Right atrium auricular region (tissue), 2 donors: ENCODE data around the gene TMEM200A. TPM values are rescaled to one million over a fixed set of nuclear protein-coding genes. Genes with fewer than 3 reads are reported as not detected.

Experiments
- DNase-seq: peaks from one replicate; pipeline ENCODE4 v3.0.0-alpha.2; 2019; ENCODE audit warnings: low spot score
- H3K27ac ChIP-seq, 2 donors: fragments of 200-600 bp; sonication (generic); 1 replicate in 1 of 2; 2 replicates in 1 of 2; pipeline ENCODE4 v1.5.1; 2016 to 2019
- H3K27me3 ChIP-seq, 2 donors: fragments of 200-600 bp; sonication (generic); one replicate each; pipeline versions ENCODE4 v1.5.1 to v1.6.0; 2017 to 2019
- H3K36me3 ChIP-seq: fragments of 200-600 bp; sonication (generic); one replicate; pipeline ENCODE4 v1.5.1; 2016
- H3K4me1 ChIP-seq, 2 donors: fragments of 200-600 bp; sonication (generic); one replicate each; pipeline versions ENCODE4 v1.5.1 to v1.6.0; 2017 to 2019
- H3K4me3 ChIP-seq, 2 donors: fragments of 200-600 bp; sonication (generic); 1 replicate in 1 of 2; 2 replicates in 1 of 2; pipeline ENCODE4 v1.5.1; 2017 to 2019; ENCODE audit warnings: mild to moderate bottlenecking in 1 of 2, moderate library complexity in 1 of 2
- H3K9me3 ChIP-seq, 2 donors: fragments of 200-600 bp; sonication (generic); one replicate each; pipeline ENCODE4 v1.5.1; 2019
- total RNA-seq, 2 donors: library from RNA; depleted of rRNA; stranded (reverse); fragments of >200 nt; gene quantifications; one replicate each; pipeline ENCODE4 v1.1.0, GENCODE V29; 2016
- TF ChIP-seq, protein P1 (sequence below), 2 donors: fragments of 200-600 bp; sonication (generic); IDR thresholded peaks; one replicate each; pipeline ENCODE4 v1.5.1; 2019; ENCODE audit warnings: antibody characterized with exemption in 2 of 2

Gene TMEM200A
- total RNA-seq, 2 donors from 2014 or later: 0.63 TPM; not detected in 1

DNA sequence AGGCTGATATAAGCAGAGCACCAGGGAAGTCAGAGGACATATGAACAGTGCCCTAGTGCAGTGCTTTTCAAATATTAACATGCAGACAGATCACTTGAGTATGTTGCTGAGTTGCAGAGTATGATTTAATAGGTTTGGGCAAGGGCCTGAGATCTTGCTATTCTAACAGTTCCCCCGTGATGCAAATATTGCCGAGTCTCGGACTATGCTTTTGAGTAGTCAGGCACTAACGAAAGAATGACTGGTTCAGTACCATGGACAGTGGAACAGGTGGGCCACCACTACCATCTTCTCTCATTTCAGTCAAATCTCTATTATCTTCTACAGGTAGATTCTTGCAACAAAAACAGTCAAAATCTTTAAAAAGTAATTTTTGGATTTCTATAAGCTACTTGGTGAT, 3.7 kb upstream of the TMEM200A start:
- Histone ChIP-seq H3K4me1 (peaks cover 0 to 17% of the 10 kb centered on the region in 2 donors), H3K4me3 (no peak overlapping the region), H3K9me3 (no peaks in the 10 kb centered on the region), H3K27ac (no peak overlapping the region), H3K27me3 (peaks cover 4 to 7% of the 10 kb centered on the region in 2 donors), H3K36me3 (no peaks in the 10 kb centered on the region)
- TF ChIP-seq, protein P1, sequence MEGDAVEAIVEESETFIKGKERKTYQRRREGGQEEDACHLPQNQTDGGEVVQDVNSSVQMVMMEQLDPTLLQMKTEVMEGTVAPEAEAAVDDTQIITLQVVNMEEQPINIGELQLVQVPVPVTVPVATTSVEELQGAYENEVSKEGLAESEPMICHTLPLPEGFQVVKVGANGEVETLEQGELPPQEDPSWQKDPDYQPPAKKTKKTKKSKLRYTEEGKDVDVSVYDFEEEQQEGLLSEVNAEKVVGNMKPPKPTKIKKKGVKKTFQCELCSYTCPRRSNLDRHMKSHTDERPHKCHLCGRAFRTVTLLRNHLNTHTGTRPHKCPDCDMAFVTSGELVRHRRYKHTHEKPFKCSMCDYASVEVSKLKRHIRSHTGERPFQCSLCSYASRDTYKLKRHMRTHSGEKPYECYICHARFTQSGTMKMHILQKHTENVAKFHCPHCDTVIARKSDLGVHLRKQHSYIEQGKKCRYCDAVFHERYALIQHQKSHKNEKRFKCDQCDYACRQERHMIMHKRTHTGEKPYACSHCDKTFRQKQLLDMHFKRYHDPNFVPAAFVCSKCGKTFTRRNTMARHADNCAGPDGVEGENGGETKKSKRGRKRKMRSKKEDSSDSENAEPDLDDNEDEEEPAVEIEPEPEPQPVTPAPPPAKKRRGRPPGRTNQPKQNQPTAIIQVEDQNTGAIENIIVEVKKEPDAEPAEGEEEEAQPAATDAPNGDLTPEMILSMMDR (IDR thresholded peaks at IDR 0.05): no peak
- no peak for DNase-seq

DNA sequence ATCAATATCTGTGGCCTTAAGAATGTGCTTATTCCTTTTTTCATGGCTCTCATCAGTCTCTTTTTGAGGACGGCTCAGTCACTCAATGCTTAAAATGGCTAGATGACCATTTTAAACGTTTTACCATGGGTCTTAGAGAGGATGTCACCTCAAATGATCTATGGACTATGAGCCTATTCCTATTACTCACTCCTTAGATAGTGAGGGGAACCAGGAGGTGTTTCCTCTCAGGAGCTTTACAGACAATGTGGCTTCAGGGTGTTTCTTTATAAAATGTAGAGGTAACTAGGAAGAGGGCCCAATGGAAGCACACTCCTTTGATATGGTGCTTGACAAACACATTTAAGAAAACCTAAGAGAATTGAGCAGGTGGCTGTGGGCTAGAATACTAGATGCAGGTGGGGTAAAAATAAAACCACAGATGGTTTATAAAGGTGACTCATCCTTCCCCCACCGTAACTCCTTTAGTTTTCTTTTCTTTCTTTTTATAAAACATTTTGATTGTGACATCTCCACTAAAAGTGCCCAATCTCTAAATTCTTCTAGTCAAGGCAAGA, 1.5 kb upstream of the TMEM200A start:
- no peak overlapping the region for H3K4me3 ChIP-seq
- H3K27ac ChIP-seq: no peak overlapping the region
- H3K4me1 ChIP-seq: peaks cover 0 to 17% of the 10 kb centered on the region in 2 donors
- H3K27me3 ChIP-seq: peaks cover 4 to 7% of the 10 kb centered on the region in 2 donors
- TF ChIP-seq, protein P1 (IDR thresholded peaks at IDR 0.05): no peak
- DNase-seq: no peak
- H3K36me3 ChIP-seq: no peaks in the 10 kb centered on the region
- no peaks in the 10 kb centered on the region for H3K9me3 ChIP-seq

DNA sequence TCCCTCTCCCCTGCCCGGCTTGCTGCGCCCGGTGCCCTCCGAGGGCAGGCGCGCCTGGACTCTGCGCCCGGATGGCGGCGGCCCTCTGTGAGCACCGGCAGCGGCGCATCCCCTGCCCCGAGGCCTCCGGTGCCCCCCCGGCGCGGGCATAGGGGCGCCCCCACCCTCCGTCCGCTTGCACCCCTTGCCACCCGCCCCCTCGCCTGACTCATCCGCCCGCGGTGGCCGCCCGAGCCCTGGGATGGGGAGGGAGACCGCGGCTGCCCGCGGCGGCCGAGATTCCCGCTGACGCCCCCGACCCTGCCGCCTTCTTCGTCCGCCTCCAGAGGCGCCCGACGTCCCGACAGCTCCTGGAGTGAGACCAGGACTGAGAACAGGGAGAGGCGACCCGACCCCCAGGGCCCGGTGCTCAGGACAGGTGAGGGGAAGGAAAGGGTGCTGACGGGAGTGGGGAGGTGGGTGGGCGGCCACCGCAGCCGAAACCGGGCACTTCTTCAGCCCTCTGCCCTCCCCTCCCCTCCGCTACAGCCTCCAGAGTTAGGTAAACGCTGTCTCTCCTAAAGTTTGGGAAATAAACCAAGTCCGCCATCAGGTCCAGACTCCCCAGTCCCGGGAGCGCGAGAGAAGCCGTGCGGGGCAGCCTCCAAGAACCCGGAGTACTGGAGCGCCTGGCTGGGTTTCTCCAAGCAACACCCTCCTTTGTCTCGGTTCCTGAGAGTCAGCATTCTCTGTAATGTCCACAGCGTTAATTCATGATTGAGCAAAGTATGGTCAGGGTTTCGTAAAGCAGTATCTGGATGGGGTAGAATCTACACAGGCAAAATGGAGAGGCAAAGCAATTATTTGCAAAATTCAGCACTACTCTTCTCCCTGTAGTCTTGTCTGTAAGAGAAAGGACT, 539 bp downstream of the TMEM200A start:
- Histone ChIP-seq H3K27ac (peak overlapping the region; percentile 10 to 27), H3K27me3 (peaks cover 4 to 7% of the 10 kb centered on the region in 2 donors), H3K36me3 (no peaks in the 10 kb centered on the region), H3K4me1 (peaks cover 0 to 17% of the 10 kb centered on the region in 2 donors), H3K4me3 (peak overlapping the region; percentile 30 to 53), H3K9me3 (no peaks in the 10 kb centered on the region)
- DNase-seq: no peak
- TF ChIP-seq, protein P1 (IDR thresholded peaks at IDR 0.05): no peak

DNA sequence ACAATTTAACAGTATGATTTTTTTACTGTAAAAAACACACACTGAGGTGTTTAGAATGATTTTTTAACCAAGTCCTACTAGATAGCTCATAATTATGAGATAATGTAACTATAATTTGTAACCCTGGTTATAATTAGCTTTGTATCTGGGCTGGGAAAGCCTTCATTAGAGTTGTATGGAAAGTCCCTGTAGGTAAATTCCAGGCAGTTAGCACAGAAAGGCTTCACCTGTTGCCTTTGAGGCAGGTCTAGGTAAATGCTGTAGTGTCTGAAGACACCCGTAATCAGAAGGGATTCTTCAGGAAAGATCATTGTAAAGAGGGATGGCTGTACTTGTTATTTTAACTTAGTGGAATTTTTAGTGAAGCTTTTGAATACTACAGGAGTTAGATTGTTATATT, 1.9 kb downstream of the TMEM200A start:
- Histone ChIP-seq H3K36me3 (no peaks in the 10 kb centered on the region), H3K9me3 (no peaks in the 10 kb centered on the region), H3K27me3 (peaks cover 4 to 7% of the 10 kb centered on the region in 2 donors), H3K4me1 (peaks cover 0 to 17% of the 10 kb centered on the region in 2 donors), H3K27ac (no peak overlapping the region), H3K4me3 (no peak overlapping the region)
- TF ChIP-seq, protein P1 (IDR thresholded peaks at IDR 0.05): no peak
- DNase-seq: no peak

DNA sequence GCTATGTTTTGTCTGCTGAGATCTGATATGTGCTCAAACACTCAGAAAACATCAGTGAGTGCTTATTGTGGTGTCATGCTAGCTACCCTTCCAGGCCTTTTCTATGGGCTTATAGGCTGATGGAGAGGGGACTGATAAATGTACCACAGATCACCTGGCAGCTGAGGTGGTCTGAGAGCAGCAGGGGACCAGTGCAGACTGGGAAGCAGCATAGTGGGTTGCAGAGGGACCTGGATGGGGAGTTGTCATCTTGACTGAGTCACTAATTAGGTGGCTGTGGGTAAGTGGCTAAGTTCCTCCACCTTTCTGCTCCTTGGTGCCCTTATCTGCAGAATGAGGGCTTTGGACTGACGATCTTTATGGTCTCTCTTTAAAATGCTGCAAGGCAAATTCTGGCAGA, 2.8 kb downstream of the TMEM200A start:
- H3K4me3 ChIP-seq: no peak overlapping the region
- H3K27me3 ChIP-seq: peaks cover 4 to 7% of the 10 kb centered on the region in 2 donors
- peaks cover 0 to 17% of the 10 kb centered on the region in 2 donors for H3K4me1 ChIP-seq
- no peaks in the 10 kb centered on the region for H3K9me3 ChIP-seq
- no peaks in the 10 kb centered on the region for H3K36me3 ChIP-seq
- DNase-seq: no peak
- TF ChIP-seq, protein P1 (IDR thresholded peaks at IDR 0.05): no peak
- H3K27ac ChIP-seq: no peak overlapping the region
